C4-2B (cell line): Measurements from ENCODE around the gene SH2D1B.

Source experiments
- H3K27ac ChIP-seq: fragments of 450-650 bp; 2 replicates; pipeline ENCODE4 v1.5.1; 2017
- ZFX ChIP-seq: fragments of 450-650 bp; IDR thresholded peaks from 2 replicates; pipeline ENCODE4 v1.6.1; 2017
- TF ChIP-seq, protein P1 (sequence below): fragments of 450-650 bp; conservative IDR thresholded peaks from 2 replicates; pipeline ENCODE4 v1.5.1; 2017; ENCODE audit warnings: mild to moderate bottlenecking

SH2D1B gene

DNA sequence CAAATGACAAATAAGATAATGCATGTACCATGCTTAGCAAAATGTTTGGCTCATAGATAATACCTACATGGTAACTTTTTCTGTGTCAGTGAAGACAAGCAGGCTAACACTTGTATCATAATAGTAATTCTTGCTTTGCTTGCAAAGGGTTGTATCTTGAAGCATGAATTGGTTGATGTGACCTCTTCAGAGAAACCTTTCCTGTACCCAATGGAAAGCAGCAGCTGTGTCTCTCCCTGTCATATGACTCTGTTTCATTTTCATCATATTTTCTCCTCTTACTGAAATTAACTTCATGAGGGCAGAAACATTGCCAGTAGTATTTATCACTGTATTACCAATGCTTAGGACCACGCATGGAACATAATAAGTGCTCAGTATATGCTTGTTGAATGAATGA, 4.4 kb downstream of the SH2D1B start:
- TF ChIP-seq, protein P1, sequence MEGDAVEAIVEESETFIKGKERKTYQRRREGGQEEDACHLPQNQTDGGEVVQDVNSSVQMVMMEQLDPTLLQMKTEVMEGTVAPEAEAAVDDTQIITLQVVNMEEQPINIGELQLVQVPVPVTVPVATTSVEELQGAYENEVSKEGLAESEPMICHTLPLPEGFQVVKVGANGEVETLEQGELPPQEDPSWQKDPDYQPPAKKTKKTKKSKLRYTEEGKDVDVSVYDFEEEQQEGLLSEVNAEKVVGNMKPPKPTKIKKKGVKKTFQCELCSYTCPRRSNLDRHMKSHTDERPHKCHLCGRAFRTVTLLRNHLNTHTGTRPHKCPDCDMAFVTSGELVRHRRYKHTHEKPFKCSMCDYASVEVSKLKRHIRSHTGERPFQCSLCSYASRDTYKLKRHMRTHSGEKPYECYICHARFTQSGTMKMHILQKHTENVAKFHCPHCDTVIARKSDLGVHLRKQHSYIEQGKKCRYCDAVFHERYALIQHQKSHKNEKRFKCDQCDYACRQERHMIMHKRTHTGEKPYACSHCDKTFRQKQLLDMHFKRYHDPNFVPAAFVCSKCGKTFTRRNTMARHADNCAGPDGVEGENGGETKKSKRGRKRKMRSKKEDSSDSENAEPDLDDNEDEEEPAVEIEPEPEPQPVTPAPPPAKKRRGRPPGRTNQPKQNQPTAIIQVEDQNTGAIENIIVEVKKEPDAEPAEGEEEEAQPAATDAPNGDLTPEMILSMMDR: no peak
- no peak for TF ChIP-seq ZFX
- no peak overlapping the region for H3K27ac ChIP-seq

DNA sequence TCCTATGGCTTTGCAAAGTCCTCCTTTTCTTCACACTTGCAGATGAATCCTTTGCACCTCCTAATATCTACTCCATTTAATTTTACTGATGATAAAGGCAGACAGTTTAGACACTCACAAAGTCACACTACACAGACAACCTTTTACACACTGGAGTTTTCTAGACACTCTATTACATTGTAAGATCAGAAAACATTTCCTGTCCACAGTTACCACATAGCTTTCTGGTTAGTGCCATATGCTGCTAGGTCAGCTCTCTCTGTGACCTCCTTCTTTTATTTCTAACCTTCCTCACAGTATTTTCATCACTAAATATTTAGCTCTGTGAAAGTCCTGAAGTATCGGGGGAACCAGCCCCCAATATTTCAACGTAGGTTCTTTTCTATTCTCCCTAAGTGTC, 5.1 kb downstream of the SH2D1B start:
- H3K27ac ChIP-seq: no peak overlapping the region
- no peak for TF ChIP-seq ZFX
- TF ChIP-seq, protein P1: no peak

DNA sequence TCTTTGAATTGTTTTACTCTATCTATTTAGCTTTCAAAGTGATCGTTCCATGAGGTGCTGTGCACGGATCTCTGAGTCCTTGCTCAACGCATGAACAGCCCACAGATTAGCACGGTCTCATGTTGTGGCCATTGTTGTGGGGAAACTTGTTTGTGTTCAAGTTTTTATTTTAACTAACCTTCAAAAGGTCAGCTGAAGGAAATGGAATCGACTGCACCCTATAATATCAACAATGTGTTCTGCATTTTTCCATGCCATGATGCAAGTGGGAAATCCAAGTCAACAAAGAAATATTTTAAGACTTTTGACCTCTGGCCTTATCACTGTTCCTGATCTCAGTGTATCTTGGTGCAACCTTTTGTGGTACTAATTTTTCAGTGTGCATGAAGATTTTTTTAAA, 6.1 kb downstream of the SH2D1B start:
- TF ChIP-seq ZFX: no peak
- TF ChIP-seq, protein P1: no peak
- no peak overlapping the region for H3K27ac ChIP-seq

DNA sequence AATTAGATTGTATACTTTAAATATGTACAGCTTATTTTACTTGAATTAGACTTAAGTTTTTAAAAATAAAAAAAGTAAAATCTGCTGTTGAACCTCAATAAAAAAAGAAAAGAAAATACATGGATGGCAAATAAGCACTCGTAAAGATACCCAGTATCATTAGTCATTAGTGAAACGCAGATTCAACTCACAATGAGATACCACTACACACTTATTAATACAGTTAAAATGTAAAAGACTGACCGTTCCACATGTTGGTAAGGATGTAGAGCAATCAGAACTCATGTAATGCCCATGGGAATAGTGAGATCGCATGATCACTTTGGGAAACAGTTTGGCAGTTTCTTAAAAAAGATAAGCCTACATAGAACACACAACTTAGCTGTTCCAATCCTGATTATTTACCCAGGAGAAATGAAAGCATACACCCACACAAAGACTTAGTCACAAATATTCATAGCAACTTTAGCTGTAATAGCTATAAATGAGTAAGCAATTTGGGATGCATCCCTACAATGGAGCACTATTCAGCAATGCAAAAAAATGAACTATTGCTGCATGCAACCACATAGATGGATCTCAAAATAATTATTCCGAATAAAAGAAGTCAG, 7.3 kb downstream of the SH2D1B start:
- H3K27ac ChIP-seq: no peak overlapping the region
- no peak for TF ChIP-seq ZFX
- TF ChIP-seq, protein P1: no peak

DNA sequence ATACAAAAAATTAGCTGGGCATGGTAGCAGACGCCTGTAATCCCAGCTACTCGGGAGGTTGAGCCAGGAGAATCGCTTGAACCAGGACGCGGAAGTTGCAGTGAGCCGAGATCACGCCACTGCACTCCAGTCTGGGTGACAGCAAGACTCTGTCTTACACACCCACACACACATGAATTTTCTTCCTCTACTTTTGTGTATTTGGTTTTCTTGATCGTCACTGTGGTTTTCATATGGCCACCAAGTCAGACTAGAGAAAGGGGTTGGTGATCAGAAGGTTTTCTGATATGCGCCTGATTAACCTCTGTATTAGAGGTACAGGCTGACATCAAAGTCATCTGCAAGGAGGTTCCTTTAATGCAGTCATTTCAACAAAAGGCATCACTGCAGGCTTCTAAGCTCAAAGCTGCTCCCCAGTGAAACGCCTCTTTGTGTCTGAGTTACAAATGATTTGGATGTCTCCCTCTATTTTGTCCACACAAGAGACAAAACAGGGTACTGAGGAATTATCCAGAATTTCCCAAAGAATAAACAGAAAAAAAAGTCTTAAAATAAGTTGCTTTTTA, 11.1 kb downstream of the SH2D1B start:
- no peak for TF ChIP-seq ZFX
- TF ChIP-seq, protein P1: no peak
- H3K27ac ChIP-seq: no peak overlapping the region

DNA sequence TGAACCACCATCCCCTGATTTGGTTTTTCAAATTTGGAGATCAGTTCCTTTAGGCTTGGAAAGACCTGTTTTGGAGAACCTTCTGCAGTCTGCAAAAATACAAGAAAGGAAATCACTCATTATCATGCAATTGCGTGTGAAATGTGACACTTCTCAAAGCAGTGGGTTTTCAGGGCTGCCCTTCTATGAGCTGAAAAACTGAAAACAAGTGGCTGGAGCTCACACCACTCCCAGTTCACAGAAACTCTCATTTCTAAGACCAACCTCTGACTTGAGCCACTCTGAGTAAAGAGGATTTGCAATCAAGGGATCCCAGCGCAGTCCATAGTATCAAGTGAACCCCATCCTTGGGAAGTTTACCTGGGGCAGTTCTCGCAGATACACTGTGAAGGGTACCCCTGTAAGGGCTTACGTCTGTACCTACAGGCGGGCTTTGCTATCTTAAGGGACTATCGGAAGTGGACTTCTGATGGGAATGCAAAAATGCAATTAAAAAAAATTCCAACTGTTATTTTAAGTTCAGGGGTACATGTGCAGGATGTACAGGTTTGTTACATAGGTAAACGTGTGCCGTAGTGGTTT, 12.8 kb downstream of the SH2D1B start:
- no peak overlapping the region for H3K27ac ChIP-seq
- TF ChIP-seq, protein P1: no peak
- TF ChIP-seq ZFX: no peak

DNA sequence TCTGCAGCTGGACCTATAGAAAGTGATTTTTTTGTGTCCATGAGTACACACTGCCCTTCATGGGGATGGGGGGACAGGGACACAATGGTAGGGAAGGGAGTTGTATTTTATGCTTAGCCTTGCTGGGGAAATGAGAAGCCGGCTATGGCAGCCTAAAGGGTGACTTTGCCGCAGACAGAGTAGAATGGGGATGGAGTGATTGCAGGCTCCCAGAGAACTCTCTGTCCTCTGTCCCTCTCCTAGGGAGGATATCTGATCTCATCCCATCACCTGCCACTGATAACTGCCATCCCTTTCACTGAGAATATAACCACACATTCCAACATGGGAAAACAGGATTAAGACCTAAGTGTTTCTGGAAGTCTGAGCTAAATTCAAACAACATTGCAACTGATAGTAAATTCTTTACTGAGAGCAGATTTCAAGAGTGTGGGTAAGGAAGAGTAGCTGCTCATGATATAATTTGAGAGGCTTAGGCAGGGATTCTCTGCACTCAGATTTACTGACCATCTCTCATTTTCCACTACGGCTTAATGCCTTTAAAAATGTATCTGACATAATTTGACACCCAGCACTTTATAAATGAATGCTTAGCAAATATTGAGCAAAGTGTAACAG, 13.9 kb downstream of the SH2D1B start:
- H3K27ac ChIP-seq: no peak overlapping the region; the same call in 1 of the 2 replicates
- no peak for TF ChIP-seq ZFX
- TF ChIP-seq, protein P1: no peak
